Panc1 (cell line): ENCODE measurements around the gene ZNF284. TPM values are rescaled to one million over a fixed set of nuclear protein-coding genes. Genes with fewer than 3 reads are reported as not detected.

Experiments
- ATAC-seq: fragments of 200-7000 bp; cut with Tn5 transposase; 2 replicates; pipeline ENCODE4 v1.9.1; 2020; ENCODE audit warnings: mild to moderate bottlenecking, moderate library complexity
- Bru-seq: library from RNA; stranded (reverse); fragments of 400-500 nt; gene quantifications from one replicate; lab custom pipeline; 2021; lab: Mats Ljungman, UMichigan
- BruChase-seq, 2 experiments: library from RNA; stranded (reverse); fragments of 400-500 nt; gene quantifications; one replicate each; lab custom pipeline; 2021; lab: Mats Ljungman, UMichigan
- BruUV-seq: library from RNA; stranded (reverse); fragments of 400-500 nt; replicated peaks from 2 replicates; lab custom pipeline; 2021; lab: Mats Ljungman, UMichigan
- CTCF ChIA-PET: fragments of 300-600 bp; sonication (Branson Sonifier 250); formaldehyde crosslinking; loops from one replicate; lab custom pipeline; 2022; ENCODE audit warnings: antibody characterized with exemption; lab: Charles Lee
- POLR2A ChIA-PET: fragments of 300-600 bp; sonication (Branson Sonifier 250); formaldehyde crosslinking; loops from one replicate; lab custom pipeline; 2022; ENCODE audit warnings: antibody characterized with exemption; lab: Charles Lee
- DNase-seq: peaks from one replicate; pipeline ENCODE4 v3.0.0-alpha.2; 2010; ENCODE audit warnings: low read depth, low spot score
- H3K27ac ChIP-seq: 2 replicates; pipeline ENCODE4 v1.5.1; 2011; ENCODE audit warnings: mild to moderate bottlenecking, low read length, inconsistent platforms
- H3K27me3 ChIP-seq: fragments of 200-500 bp; sonication (Bioruptor generic); 2 replicates; pipeline ENCODE4 v1.6.0; 2014; ENCODE audit warnings: low read length, inconsistent platforms; ENCODE audit not compliant: control insufficient read depth, insufficient read depth
- H3K36me3 ChIP-seq: fragments of 200-500 bp; sonication (Bioruptor generic); 2 replicates; pipeline ENCODE4 v1.5.1; 2014; ENCODE audit warnings: inconsistent platforms, mild to moderate bottlenecking, low read length, moderate library complexity; ENCODE audit not compliant: control insufficient read depth, insufficient read depth
- H3K4me1 ChIP-seq: 2 replicates; pipeline ENCODE4 v1.5.1; 2011; ENCODE audit warnings: inconsistent platforms, mild to moderate bottlenecking, low read length, moderate library complexity; ENCODE audit not compliant: control insufficient read depth, insufficient read depth
- H3K4me3 ChIP-seq, 2 experiments: 2 replicates each; pipeline ENCODE4 v1.5.1; 2011 to 2012; ENCODE audit warnings: low read depth in 2 of 2, low read length in 2 of 2, mild to moderate bottlenecking in 2 of 2, inconsistent platforms in 1 of 2, moderate library complexity in 1 of 2
- H3K9me3 ChIP-seq: fragments of 200-500 bp; sonication (Bioruptor generic); 2 replicates; pipeline ENCODE4 v1.5.1; 2014; ENCODE audit warnings: low read depth, mild to moderate bottlenecking, inconsistent platforms, low read length, moderate library complexity; ENCODE audit not compliant: control insufficient read depth, insufficient read depth
- CTCF ChIP-seq: fragments of 450-650 bp; IDR thresholded peaks from 2 replicates; pipeline ENCODE4 v1.5.1; 2017; ENCODE audit warnings: mild to moderate bottlenecking
- POLR2AphosphoS5 ChIP-seq: IDR thresholded peaks from 2 replicates; pipeline ENCODE4 v1.6.1; 2012; ENCODE audit warnings: mild to moderate bottlenecking, low read depth, low read length, moderate library complexity
- REST ChIP-seq, 2 experiments: IDR thresholded peaks; 2 replicates each; pipeline ENCODE4 v1.6.1; 2011 to 2012; ENCODE audit warnings: low read depth in 2 of 2, control low read depth in 1 of 2, low read length in 1 of 2, mild to moderate bottlenecking in 1 of 2, moderate library complexity in 1 of 2; ENCODE audit not compliant: insufficient read depth in 1 of 2
- SIN3A ChIP-seq: IDR thresholded peaks from 2 replicates; pipeline ENCODE4 v1.6.1; 2012; ENCODE audit warnings: low read depth, mild to moderate bottlenecking, low read length, moderate library complexity, borderline replicate concordance; ENCODE audit not compliant: insufficient read depth
- TCF7L2 ChIP-seq: IDR thresholded peaks from 2 replicates; pipeline ENCODE4 v1.6.1; 2011; ENCODE audit warnings: mild to moderate bottlenecking, low read depth, low read length, inconsistent platforms
- in situ Hi-C: cut with HindIII; loops from 2 replicates; pipeline ENCODE4 v1.10.0; 2016; ENCODE audit warnings: low sequenced_read_pairs, low pct_unique_long_range_greater_than_20kb
- intact Hi-C: fragments of 100-400 bp; cut with micrococcal nuclease; formaldehyde crosslinking; loops from one replicate; pipeline ENCODE4 v1.10.0; 2022; ENCODE audit not compliant: unreplicated experiment
- long read RNA-seq: library from polyadenylated mRNA; unstranded; transcript quantifications from one replicate; pipeline ENCODE4 v2.0.0, GENCODE V29; 2021; ENCODE audit not compliant: unreplicated experiment
- polyA plus RNA-seq: library from polyadenylated mRNA; unstranded; fragments of >200 nt; gene quantifications from one replicate; pipeline ENCODE4 v1.2.1, GENCODE V29; 2012; ENCODE audit warnings: missing spikeins; ENCODE audit not compliant: insufficient read length
- total RNA-seq: library from RNA; stranded (reverse); gene quantifications from one replicate; pipeline ENCODE4 v1.2.1, GENCODE V29; 2021; ENCODE audit not compliant: unreplicated experiment

The ZNF284 gene
- total RNA-seq (0.87 TPM), Bru-seq, nascent RNA (percentile 42 among the genes with signal in this experiment), BruChase-seq, experiment 1, labeled RNA remaining after a 2-hour chase (percentile 65 among the genes with signal in this experiment), BruChase-seq, experiment 2, labeled RNA remaining after a 6-hour chase (percentile 55 among the genes with signal in this experiment)
- 0.36 TPM for polyA plus RNA-seq
- long read RNA-seq, result 0 reads

GRCh38 chr19:44071824-44072542, at the start of gene ZNF284:
Gene ZNF284 (plus strand): TSS chr19:44072159. CDS start chr19:44076390, 4,231 bp downstream.
- intact Hi-C loops (no loop called here), in situ Hi-C loops (no loop called here)
- peaks cover 9% of the 10 kb centered on the region; the same call in 1 of the 2 replicates for H3K9me3 ChIP-seq
- no peak for TF ChIP-seq CTCF
- TF ChIP-seq TCF7L2, result no peak
- TF ChIP-seq SIN3A, result no peak
- no peak for TF ChIP-seq REST (IDR thresholded peaks at IDR 0.05; ENCODE audit: insufficient read depth in 1 of 2, low read depth in 2 of 2, low read length in 1 of 2)
- TF ChIP-seq POLR2AphosphoS5, result no peak
- H3K36me3 ChIP-seq, result no peaks in the 10 kb centered on the region; the same call in 1 of the 2 replicates
- no peaks in the 10 kb centered on the region for H3K4me1 ChIP-seq
- H3K27ac ChIP-seq, result peak within 1 kb of the TSS; percentile 84
- no peak for DNase-seq
- no TSS peak for BruUV-seq
- POLR2A ChIA-PET, result interaction anchor here (0.7 kb wide), 1 partner anchor 12 kb away, joined by 6 read pairs; no protein-coding TSS in a partner anchor
- CTCF ChIA-PET, result no interaction called here
- no peaks in the 10 kb centered on the region for H3K27me3 ChIP-seq
- peak within 1 kb of the TSS; percentile 76 to 86 for H3K4me3 ChIP-seq
- ATAC-seq, result peak; percentile 98

DNA sequence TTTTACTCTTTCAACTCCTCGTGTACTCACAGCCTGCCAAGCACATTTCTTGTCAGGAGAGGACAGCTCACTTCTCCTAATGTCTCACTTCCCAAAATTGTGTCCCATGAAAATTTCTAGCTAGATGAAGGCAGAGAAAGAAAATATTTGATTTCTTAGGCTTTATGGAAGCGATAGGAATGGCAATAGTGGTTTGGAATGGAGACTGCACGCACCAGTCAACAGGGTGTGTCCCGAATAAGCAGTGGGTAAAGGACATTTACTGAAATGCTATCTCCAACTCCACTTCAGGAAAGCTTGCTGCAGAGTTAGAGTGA, 47.1 kb upstream of the ZNF284 start:
- in situ Hi-C loops (no loop called here), intact Hi-C loops (no loop called here)
- no peaks in the 10 kb centered on the region; the same call in 1 of the 2 replicates for H3K36me3 ChIP-seq
- no peaks in the 10 kb centered on the region for H3K4me1 ChIP-seq
- ATAC-seq (no peak), DNase-seq (no peak)
- H3K4me3 ChIP-seq, result peak overlapping the region; percentile 93 to 95
- POLR2A ChIA-PET, result no interaction called here
- no TSS peak for BruUV-seq
- CTCF ChIA-PET, result no interaction called here
- peak overlapping the region; percentile 83 for H3K27ac ChIP-seq
- no peaks in the 10 kb centered on the region for H3K27me3 ChIP-seq
- TF ChIP-seq POLR2AphosphoS5 (no peak), REST (IDR thresholded peaks at IDR 0.05; ENCODE audit: insufficient read depth in 1 of 2, low read depth in 2 of 2, low read length in 1 of 2) (no peak), CTCF (no peak), TCF7L2 (no peak), SIN3A (no peak)
- peaks cover 19% of the 10 kb centered on the region; the same call in 1 of the 2 replicates for H3K9me3 ChIP-seq
